HepG2 (cell line): ENCODE results near the gene CCDC192. TPM values are rescaled to one million over a fixed set of nuclear protein-coding genes. Genes with fewer than 3 reads are reported as not detected.

Experiments used
- ATAC-seq: fragments of 200-7000 bp; cut with Tn5 transposase; 3 replicates; pipeline ENCODE4 v1.9.1; 2020; ENCODE audit warnings: mild to moderate bottlenecking, moderate library complexity
- BruUV-seq: library from RNA; stranded (reverse); fragments of 400-500 nt; replicated peaks from 2 replicates; lab custom pipeline; 2021; lab: Mats Ljungman, UMichigan
- CTCF ChIA-PET: fragments of 300-600 bp; formaldehyde crosslinking; extraction: SDS; loops from one replicate; lab custom pipeline; 2021; ENCODE audit warnings: low total read pairs, inconsistent platforms, low intra/inter-chr PET ratio; lab: Yijun Ruan, JAX
- POLR2A ChIA-PET: fragments of 350-600 bp; sonication (Branson Sonifier 250); formaldehyde crosslinking; loops from one replicate; lab custom pipeline; 2020; ENCODE audit warnings: antibody characterized with exemption, inconsistent platforms; lab: Yijun Ruan, JAX
- DNase-seq: peaks from one replicate; pipeline ENCODE4 v3.0.0-alpha.2; 2015; ENCODE audit warnings: low spot score
- FAIRE-seq: peaks from 3 replicates; lab custom pipeline; 2011; peaks lifted over from hg19 to GRCh38; lab: Jason Lieb, UNC
- H2AFZ ChIP-seq: one replicate; pipeline ENCODE4 v1.6.1; 2011; ENCODE audit warnings: low read length, inconsistent platforms
- H3K27ac ChIP-seq: fragments of 300-600 bp; 3 replicates; pipeline ENCODE4 v1.8.0; 2011; ENCODE audit warnings: mixed run types, mild to moderate bottlenecking, mixed read lengths, low read length, inconsistent platforms; ENCODE audit not compliant: insufficient read depth; ENCODE audit errors: extremely low read length
- H3K27me3 ChIP-seq, 2 experiments: fragments of 200-600 bp in 1 of 2; 2 replicates in 1 of 2; 3 replicates in 1 of 2; pipeline versions ENCODE4 v1.6.0 to v1.8.0; 2011; ENCODE audit warnings: low read length in 2 of 2, mild to moderate bottlenecking in 2 of 2, moderate library complexity in 2 of 2, inconsistent platforms in 1 of 2; ENCODE audit not compliant: insufficient read depth in 2 of 2, control insufficient read depth in 1 of 2
- H3K36me3 ChIP-seq, 2 experiments: fragments of 200-600 bp in 1 of 2; replicated peaks in 1 of 2; 2 replicates in 1 of 2; 3 replicates in 1 of 2; pipeline versions ENCODE4 v1.5.1 to v1.8.0; 2011; ENCODE audit warnings: low read length in 2 of 2, inconsistent platforms in 1 of 2; ENCODE audit not compliant: insufficient read depth in 2 of 2, control insufficient read depth in 1 of 2
- H3K4me1 ChIP-seq: 2 replicates; pipeline ENCODE4 v1.5.1; 2012; ENCODE audit warnings: low read length, inconsistent platforms; ENCODE audit not compliant: insufficient read depth
- H3K4me2 ChIP-seq: 2 replicates; pipeline ENCODE4 v1.6.0; 2011; ENCODE audit warnings: low read depth, low read length, inconsistent platforms
- H3K4me3 ChIP-seq, 3 experiments: fragments of 200-600 bp in 1 of 3; sonication (generic), shearing (Covaris generic) in 1 of 3; replicated peaks in 1 of 3; 2 replicates each; pipeline ENCODE4 v1.5.1; 2011 to 2016; ENCODE audit warnings: low read length in 3 of 3, inconsistent platforms in 2 of 3, low read depth in 2 of 3, mild to moderate bottlenecking in 2 of 3, control low read depth in 1 of 3, mixed read lengths in 1 of 3; ENCODE audit not compliant: insufficient read depth in 1 of 3
- H3K79me2 ChIP-seq: one replicate; pipeline ENCODE4 v1.6.1; 2011; ENCODE audit warnings: low read length, inconsistent platforms; ENCODE audit not compliant: insufficient read depth
- H3K9ac ChIP-seq: 2 replicates; pipeline ENCODE4 v1.6.0; 2011; ENCODE audit warnings: mild to moderate bottlenecking, low read depth, low read length, inconsistent platforms; ENCODE audit not compliant: insufficient read depth
- H3K9me3 ChIP-seq: 2 replicates; pipeline ENCODE4 v1.5.1; 2012; ENCODE audit warnings: mild to moderate bottlenecking, low read length
- H4K20me1 ChIP-seq: 2 replicates; pipeline ENCODE4 v1.6.0; 2011; ENCODE audit warnings: inconsistent platforms, mild to moderate bottlenecking, low read length, moderate library complexity; ENCODE audit not compliant: insufficient read depth
- AHR ChIP-seq: IDR thresholded peaks from 2 replicates; pipeline ENCODE4 v1.6.1; 2018; ENCODE audit warnings: missing genetic modification reagents, missing compliant biosample characterization
- CCDC6 ChIP-seq: sonication (generic); formaldehyde crosslinking; IDR thresholded peaks from 2 replicates; pipeline ENCODE4 v1.8.1; 2022; ENCODE audit warnings: mild to moderate bottlenecking, missing genetic modification reagents, moderate library complexity
- KLF6 ChIP-seq: IDR thresholded peaks from 2 replicates; pipeline ENCODE4 v1.8.0; 2016; ENCODE audit warnings: missing biosample characterization, missing genetic modification reagents
- MXD4 ChIP-seq: IDR thresholded peaks from 2 replicates; pipeline ENCODE4 v1.6.1; 2016; ENCODE audit warnings: mild to moderate bottlenecking, missing biosample characterization, missing genetic modification reagents
- SCMH1 ChIP-seq: sonication (generic); formaldehyde crosslinking; IDR thresholded peaks from 2 replicates; pipeline ENCODE4 v1.9.0; 2021; ENCODE audit warnings: missing genetic modification reagents, mild to moderate bottlenecking, borderline replicate concordance
- ZNF746 ChIP-seq: sonication (generic); formaldehyde crosslinking; IDR thresholded peaks from 2 replicates; pipeline ENCODE4 v1.8.0; 2022; ENCODE audit warnings: mild to moderate bottlenecking, missing genetic modification reagents
- WGBS: methylation state at CpG from one replicate; pipeline ENCODE4 v1.1.6; 2017; ENCODE audit warnings: low lambda C conversion rate; 5-methylcytosine and 5-hydroxymethylcytosine counted together
- in situ Hi-C: cut with HindIII; loops from 2 replicates; pipeline ENCODE4 v1.10.0; 2017; ENCODE audit warnings: low pct_unique_long_range_greater_than_20kb; ENCODE audit not compliant: extremely low pct_ligation_motif_present
- intact Hi-C: fragments of 100-400 bp; cut with micrococcal nuclease; formaldehyde crosslinking; loops from one replicate; pipeline ENCODE4 v1.10.0; 2022; ENCODE audit not compliant: unreplicated experiment
- polyA plus RNA-seq, 8 experiments: library from polyadenylated mRNA; depleted of rRNA in 3 of 8; stranded (reverse) in 7 of 8; unstranded in 1 of 8; fragments of >200 nt; fragmentation: Illumina TruSeq in 4 of 8; extraction: Trizol in 4 of 8; gene quantifications; 2 replicates each; pipeline versions ENCODE4 v1.2.1 to v1.2.3, GENCODE V29; 2011 to 2016; ENCODE audit warnings: low read depth in 4 of 8, missing spikeins in 1 of 8, mixed read lengths in 1 of 8; ENCODE audit not compliant: insufficient read depth in 1 of 8
- total RNA-seq, 5 experiments: library from RNA; depleted of rRNA; stranded (reverse); fragments of >200 nt; fragmentation: Illumina TruSeq; extraction: Trizol; gene quantifications; 2 replicates each; pipeline ENCODE4 v1.2.3, GENCODE V29; 2016; ENCODE audit warnings: low read depth in 1 of 5
- TF ChIP-seq, protein P1 (sequence below): sonication (generic); formaldehyde crosslinking; IDR thresholded peaks from 2 replicates; pipeline ENCODE4 v1.9.0; 2022; ENCODE audit warnings: missing genetic modification reagents, mild to moderate bottlenecking, borderline replicate concordance
- TF ChIP-seq, protein P2 (sequence below): sonication (generic); formaldehyde crosslinking; conservative IDR thresholded peaks from 2 replicates; pipeline ENCODE4 v1.4.0; 2020; ENCODE audit warnings: mild to moderate bottlenecking, missing genetic modification reagents, moderate library complexity
- TF ChIP-seq, protein P3 (sequence below): sonication (generic); formaldehyde crosslinking; IDR thresholded peaks from 2 replicates; pipeline ENCODE4 v1.8.0; 2022; ENCODE audit warnings: missing genetic modification reagents, low read depth, mild to moderate bottlenecking, borderline replicate concordance

The CCDC192 gene
- total and polyA plus RNA-seq, 2 of the 13 experiments (the other 11 are each of a cell fraction or from before 2014, with no cell fraction given): not detected

DNA sequence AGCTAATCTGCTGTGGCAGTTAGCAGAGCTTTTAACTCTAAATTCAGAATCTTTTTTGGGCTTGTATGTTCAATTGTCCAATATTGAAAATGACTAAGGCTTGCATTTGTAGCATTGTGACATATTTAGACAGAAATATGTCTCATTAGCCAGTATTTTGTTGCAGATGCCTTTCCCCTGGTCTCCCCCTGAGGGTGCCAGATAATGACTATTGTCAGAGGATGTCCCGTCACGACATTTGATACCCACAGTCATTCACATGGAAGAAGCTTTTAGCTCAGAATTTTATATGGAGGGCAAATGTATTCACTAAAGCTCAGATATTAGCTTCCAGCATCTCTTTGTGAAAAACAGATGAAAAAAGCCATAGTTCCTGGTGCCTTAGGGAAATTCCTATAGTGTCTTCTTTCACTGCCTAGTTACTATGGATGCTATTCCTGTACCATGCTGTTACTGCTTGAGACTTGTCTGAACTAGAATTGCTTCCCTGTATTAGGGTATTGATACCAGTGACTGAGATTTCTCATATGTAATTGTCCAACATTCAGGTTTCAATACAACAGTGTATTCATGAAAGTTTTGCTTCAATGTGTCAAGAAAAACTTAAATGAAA lies 96.2 kb downstream of the CCDC192 start:
- BruUV-seq: no TSS peak

More for the DNA sequence above, 96.2 kb downstream of the CCDC192 start:
- Histone ChIP-seq H3K27ac (no peak overlapping the region), H3K9ac (no peak overlapping the region), H2AFZ (no peak overlapping the region), H3K36me3 (no peaks in the 10 kb centered on the region), H3K4me2 (no peak overlapping the region), H3K27me3 (no peaks in the 10 kb centered on the region), H3K4me1 (no peaks in the 10 kb centered on the region), H3K79me2 (no peaks in the 10 kb centered on the region), H4K20me1 (no peaks in the 10 kb centered on the region), H3K9me3 (no peaks in the 10 kb centered on the region), H3K4me3 (no peak overlapping the region)
- ATAC-seq (no peak), FAIRE-seq (no peak), DNase-seq (no peak)
- ChIA-PET POLR2A (no interaction called here), CTCF (no interaction called here)
- intact Hi-C loops: no loop called here
- TF ChIP-seq, protein P1, sequence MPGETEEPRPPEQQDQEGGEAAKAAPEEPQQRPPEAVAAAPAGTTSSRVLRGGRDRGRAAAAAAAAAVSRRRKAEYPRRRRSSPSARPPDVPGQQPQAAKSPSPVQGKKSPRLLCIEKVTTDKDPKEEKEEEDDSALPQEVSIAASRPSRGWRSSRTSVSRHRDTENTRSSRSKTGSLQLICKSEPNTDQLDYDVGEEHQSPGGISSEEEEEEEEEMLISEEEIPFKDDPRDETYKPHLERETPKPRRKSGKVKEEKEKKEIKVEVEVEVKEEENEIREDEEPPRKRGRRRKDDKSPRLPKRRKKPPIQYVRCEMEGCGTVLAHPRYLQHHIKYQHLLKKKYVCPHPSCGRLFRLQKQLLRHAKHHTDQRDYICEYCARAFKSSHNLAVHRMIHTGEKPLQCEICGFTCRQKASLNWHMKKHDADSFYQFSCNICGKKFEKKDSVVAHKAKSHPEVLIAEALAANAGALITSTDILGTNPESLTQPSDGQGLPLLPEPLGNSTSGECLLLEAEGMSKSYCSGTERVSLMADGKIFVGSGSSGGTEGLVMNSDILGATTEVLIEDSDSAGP (CRISPR knock-in tag): no peak
- TF ChIP-seq CCDC6 (CRISPR knock-in tag) (no peak), KLF6 (CRISPR knock-in tag) (no peak), MXD4 (CRISPR knock-in tag) (no peak), ZNF746 (CRISPR knock-in tag) (no peak), AHR (CRISPR knock-in tag) (no peak), SCMH1 (CRISPR knock-in tag) (no peak)
- TF ChIP-seq, protein P2, sequence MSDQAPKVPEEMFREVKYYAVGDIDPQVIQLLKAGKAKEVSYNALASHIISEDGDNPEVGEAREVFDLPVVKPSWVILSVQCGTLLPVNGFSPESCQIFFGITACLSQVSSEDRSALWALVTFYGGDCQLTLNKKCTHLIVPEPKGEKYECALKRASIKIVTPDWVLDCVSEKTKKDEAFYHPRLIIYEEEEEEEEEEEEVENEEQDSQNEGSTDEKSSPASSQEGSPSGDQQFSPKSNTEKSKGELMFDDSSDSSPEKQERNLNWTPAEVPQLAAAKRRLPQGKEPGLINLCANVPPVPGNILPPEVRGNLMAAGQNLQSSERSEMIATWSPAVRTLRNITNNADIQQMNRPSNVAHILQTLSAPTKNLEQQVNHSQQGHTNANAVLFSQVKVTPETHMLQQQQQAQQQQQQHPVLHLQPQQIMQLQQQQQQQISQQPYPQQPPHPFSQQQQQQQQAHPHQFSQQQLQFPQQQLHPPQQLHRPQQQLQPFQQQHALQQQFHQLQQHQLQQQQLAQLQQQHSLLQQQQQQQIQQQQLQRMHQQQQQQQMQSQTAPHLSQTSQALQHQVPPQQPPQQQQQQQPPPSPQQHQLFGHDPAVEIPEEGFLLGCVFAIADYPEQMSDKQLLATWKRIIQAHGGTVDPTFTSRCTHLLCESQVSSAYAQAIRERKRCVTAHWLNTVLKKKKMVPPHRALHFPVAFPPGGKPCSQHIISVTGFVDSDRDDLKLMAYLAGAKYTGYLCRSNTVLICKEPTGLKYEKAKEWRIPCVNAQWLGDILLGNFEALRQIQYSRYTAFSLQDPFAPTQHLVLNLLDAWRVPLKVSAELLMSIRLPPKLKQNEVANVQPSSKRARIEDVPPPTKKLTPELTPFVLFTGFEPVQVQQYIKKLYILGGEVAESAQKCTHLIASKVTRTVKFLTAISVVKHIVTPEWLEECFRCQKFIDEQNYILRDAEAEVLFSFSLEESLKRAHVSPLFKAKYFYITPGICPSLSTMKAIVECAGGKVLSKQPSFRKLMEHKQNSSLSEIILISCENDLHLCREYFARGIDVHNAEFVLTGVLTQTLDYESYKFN (CRISPR knock-in tag): no peak
- TF ChIP-seq, protein P3, sequence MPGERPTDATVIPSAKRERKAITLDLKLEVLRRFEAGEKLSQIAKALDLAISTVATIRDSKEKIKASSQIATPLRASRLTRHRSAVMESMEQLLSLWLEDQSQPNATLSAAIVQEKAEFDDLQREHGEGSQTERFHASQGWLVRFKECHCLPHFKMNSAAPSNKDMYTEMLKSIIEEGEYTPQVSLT (CRISPR knock-in tag): no peak
- 0% methylated on average over 2 of the region's 2 CpGs for WGBS
- in situ Hi-C loops: no loop called here
